ENCODE data around the gene CSTPP1.
"Not testable (repeated sequence)": the region's sequence is repeated elsewhere in the genome, so short reads cannot be mapped to it uniquely, and the experiment has no call there.

The CSTPP1 gene

DNA sequence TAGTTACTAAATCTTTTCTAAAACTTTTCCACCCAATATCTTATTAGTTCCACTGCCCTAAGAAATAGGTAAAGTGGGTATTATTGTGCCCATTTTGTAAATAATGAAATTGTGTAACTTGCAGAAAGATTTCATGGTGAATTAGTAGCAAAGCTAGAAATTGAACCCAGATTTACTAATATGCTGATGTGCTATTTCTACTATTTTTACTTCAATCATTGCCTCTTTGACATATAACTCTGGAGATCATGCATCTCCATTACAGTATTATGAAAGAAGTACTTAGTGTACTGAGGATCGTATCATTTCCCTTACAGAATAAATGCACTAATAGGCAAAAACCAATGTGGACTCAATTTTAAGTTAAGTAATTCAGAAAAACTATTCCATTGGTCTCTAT is 119.0 kb downstream of the CSTPP1 start:
- no peak for DNase-seq

GRCh38 chr11:47056261-47056915 is 119.8 kb downstream of the CSTPP1 start:
- DNase-seq = peak; percentile 36

DNA sequence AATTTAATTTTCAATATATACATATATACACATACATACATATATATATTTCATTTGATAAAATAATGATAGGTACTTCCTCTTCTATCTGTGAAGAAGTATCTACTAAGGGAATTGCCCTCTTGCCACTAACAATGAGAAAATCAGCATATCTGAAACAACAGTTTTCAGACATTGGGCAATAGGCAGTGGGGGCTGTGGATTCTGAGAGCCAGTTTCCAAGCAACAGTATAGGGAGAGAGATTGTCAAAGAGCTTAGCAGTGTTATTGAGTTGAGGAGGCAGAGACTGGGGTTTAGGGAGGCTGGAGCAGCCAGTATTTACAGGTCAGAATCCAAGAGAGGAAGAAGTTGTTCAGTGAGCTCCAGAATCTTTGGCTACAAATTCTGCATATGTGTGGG is 120.8 kb downstream of the CSTPP1 start:
- DNase-seq = no peak

- DNase-seq = no peak
These were observed 124.2 kb downstream of the CSTPP1 start for GRCh38 chr11:47060807-47061206.

DNA sequence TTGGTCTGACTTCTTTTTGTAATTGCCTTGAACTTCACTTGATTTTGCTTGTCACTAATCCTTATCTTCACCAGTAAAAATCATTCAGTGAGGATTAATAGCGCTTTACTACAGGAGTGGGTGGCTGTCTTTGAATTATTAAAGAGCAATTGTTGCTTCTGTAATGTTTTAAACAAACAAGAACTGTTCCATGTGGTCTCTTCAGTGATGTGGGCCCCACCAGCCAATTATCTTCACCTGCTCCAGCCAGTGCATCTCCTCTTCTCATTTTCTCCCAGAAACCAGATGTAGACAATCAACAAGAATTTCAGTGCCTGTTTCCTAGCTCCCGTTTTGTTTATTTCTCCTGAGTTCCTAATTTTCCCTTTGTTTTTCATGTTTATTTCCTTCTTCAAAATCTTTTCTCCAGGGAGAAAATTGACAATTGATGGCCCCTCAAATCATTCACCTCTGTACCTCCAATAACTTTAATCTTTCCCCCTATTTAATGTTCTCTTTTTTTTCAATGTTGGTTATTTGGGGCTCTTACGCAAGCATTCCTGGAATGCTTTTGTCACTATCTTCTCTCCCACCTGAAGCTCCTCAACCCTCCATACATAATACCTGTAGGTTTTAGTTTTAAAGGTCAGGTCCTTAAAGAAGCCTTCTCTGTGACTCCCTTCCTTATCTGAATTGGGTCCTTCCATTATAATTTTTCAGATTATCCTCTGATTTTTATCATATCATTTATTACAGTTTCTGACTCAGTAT is 125.0 kb downstream of the CSTPP1 start:
- DNase-seq = no peak

GRCh38 chr11:47062736-47063135 is 126.2 kb downstream of the CSTPP1 start:
- DNase-seq = no peak

- no peak for DNase-seq
These were observed 130.8 kb downstream of the CSTPP1 start for GRCh38 chr11:47067401-47067800.

DNA sequence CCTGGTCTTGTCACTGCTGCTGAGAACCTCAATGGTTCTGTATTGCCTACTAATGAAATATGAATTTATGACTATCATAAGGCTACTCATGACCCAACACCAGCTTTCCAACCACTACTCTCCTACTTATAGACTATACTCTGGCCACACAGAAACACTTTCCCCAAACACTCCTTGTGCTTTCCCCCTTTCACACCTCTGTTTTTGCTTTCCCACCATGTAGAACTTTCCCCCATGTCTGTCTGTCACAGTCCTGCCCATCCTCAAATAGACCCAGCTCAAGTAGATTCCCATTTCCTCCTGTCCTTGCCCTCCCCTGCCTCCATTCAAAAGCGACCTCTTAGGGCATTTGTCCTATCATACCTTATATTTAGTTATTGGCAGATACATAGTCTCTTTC is 134.2 kb downstream of the CSTPP1 start:
- DNase-seq = no peak

- no peak for DNase-seq
These were observed 134.8 kb downstream of the CSTPP1 start for GRCh38 chr11:47071341-47071740.

GRCh38 chr11:47071791-47072261 is 135.3 kb downstream of the CSTPP1 start:
- no peak for DNase-seq

DNA sequence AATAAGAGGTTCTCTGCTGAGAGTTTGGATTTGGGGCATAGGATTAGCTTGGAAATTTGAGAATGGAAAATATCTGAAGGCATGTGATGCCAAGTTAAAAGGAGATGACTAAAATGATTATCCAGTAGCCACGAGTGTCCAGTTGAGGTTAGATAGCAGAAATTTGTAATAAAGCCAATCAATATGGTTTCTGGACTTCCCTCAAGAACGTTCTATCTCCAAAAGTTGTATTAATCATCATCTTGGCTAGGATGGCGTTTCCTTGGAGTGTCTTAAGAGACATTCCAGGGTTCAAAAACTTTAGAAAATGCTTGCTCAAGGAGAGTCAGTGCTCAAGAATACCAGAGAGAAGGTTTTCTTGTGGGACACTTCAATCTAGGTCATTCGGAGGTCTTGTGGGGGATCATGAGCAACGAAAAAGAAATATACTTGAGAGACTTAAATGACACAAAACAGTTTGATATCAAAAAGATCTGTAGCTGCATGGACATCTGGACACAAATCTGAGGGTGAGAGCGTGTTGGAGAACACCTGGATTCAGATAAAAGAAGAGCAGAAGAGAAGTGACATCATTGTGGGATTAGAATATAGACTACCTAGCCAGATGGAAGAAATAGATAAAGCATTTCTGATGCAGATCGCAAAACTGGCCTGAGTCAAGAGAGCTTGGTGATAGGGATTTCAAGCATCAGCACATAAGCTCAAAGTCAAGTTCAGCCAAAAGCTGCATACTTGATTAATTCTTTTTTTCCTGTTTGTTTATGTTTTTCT is 142.4 kb downstream of the CSTPP1 start:
- no peak for DNase-seq

DNA sequence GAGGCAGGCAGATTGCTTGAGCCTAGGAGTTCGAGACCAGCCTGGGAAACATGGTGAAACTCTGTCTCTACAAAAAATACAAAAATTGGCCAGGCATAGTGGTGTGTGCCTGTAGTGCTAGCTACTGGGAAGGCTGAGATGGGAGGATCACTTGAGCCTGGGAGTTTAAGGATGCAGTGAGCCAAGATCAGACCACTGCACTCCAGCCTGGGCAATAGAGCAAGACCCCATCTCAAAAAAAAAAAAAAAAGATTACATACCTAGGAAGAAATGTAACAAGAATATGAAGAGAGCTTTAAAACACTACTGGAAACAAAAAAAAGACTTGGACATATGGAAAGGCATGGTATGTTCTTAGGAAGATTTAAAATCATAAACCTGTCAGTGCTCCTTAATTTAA is 144.2 kb downstream of the CSTPP1 start:
- DNase-seq = not testable (repeated sequence)

DNA sequence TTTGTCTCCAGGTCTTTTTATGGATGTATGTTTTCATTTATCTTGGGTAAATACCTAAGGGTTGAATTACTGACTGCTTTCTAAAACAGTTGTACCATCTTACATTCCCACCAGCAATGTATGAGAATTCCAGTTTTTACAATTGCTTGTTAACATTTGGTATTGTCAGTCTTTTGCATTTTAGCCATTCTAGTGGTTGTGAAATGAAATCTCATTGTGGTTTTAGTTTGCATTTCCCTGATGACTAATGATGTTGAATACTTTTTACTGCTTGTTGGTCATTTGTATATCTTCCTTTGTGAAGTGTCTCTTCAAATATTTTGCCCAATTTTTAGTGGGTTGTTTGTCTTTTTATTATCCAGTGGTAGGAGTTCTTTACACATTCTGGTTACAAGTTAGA is 147.4 kb downstream of the CSTPP1 start:
- no peak for DNase-seq

GRCh38 chr11:47087801-47088200 is 151.2 kb downstream of the CSTPP1 start:
- DNase-seq = no peak

DNA sequence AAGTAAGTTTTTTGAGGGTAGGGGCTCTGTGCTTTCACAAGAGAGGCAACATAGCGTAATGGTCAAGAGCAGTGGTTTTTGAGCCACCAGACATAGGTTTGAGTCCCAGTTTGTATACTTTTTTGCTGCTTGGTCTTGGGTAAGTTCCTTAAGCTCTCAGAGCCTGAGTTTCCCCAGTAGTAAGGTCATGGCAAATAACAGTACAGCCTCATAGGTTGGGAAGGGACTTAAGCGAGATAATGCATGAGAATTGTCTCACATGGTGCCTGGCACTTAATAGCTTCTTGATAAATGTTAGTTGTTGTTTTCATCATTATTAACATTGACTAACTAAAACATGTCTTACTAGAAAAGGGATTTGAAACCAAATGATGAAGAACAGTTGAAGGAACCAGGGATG is 157.0 kb downstream of the CSTPP1 start:
- DNase-seq = no peak

DNA sequence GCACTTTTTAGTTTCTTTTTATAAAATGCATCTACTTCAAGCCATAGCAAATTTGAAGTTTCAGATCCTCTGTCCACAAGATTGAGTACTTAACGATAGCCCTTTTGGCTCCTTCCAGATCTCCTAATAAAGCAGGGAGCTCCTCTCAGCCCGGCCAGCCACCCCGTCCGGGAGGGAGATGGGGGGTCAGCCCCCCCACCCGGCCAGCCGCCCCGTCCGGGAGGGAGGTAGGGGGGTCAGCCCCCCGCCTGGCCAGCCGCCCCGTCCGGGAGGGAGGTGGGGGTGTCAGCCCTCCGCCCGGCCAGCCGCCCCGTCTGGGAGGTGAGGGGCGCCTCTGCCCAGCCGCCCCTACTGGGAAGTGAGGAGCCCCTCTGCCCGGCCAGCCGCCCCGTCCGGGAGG is 160.3 kb downstream of the CSTPP1 start:
- not testable (repeated sequence) for DNase-seq

- not testable (repeated sequence) for DNase-seq
These were observed 161.7 kb downstream of the CSTPP1 start for GRCh38 chr11:47098223-47098622.

DNA sequence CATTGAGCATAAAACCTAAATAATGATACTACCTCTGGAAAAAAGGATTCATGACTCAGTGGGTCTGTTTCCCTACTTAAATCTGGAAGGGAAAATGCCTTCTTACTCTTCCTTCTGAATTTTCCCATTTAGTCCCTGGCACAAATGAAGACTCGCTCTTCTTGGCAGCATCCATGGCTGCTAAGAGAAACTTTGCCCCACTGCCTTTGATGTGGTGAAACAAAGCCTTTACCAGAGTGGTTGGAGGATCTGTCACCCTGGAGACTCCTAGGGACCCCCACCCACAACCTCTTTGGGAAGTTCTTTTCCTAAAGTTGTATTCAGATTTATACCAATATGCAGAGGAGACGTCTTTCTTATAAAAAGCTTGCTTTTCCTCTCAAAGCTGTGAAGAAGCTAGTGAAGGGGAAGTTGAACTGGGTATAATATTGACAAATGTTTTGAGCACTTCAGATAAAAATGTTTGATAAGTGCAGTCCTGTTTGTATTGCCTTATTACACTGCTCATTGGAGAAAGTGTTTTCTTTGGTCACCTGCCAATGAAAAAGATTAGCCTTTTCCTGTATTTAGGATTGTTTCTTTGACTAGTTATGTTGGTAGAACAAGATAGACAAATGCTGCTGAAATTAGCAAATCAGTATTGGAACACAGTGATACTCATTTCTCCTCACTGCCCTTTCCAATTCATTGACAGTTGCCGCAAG is 162.8 kb downstream of the CSTPP1 start:
- no peak for DNase-seq

GRCh38 chr11:47099918-47100315 is 163.4 kb downstream of the CSTPP1 start:
- no peak for DNase-seq

DNA sequence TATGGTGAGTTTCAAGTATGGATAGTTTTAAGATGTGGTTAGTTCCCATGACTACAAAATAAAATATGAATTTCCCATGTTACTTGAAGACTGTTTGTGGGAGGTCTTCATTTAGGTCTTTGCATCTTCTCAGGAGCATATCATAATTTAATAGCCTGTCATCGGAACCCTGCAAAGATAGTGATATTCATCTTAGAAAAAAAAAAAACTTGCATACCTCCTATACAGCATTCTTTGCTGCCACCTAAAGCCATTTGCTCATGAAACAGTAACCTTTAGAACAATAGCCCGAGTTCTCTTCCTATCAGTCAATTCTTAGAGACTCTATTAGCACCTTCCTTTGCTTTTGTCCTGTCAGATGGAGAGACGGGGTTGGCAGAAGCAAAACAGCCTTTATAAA is 164.8 kb downstream of the CSTPP1 start:
- DNase-seq = no peak

DNA sequence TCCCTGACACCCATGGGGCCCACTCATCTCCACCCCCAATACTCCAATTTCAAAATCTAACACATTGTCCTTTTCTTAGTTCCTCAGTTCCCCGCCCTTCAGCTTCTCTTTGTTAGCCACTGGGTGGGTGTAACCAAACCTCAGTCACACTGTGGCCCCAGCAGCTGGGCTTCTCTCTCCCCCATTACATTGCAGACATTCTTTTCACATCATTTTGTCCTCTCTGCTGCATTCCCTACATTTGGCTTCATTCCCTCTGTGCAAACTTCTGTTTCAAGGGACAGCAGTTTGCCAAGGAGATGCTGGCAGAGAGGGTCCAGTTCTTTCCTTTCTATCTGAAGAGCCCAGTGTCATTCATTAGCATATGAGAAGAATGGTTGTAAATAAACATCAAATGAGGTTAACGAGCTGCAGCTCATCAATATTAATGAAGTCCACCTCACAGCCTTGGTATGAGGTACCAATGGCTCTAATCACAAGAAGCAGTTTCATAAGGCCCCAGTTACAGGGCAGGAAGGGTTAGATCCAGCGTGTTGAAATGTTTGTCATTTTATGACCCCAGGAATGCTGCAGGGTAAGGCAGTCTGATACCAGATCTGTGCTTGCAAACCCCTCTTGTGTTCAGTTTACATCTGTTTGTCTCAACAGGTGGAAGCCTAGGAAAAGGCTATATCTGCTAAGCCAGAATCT is 167.8 kb downstream of the CSTPP1 start:
- DNase-seq = no peak

- no peak for DNase-seq
These were observed 169.0 kb downstream of the CSTPP1 start for GRCh38 chr11:47105541-47105940.

DNA sequence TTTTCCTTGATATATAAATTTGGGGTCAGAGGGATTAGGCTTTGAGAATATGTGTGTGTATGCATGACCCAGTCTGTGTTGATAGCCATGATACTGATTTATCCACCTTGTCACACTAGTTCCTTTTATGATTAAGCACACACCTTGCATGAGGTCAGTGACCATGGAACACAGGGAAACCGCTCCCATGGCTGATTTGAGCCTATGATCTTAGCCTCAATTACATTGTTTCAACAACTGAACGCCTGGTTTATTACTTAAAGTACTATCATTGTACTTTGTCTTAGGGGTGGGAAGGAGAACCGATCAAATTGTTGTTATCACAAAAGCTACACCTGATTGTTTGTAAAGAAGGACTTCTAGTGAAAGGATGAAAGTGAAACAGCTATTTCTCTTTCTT is 169.4 kb downstream of the CSTPP1 start:
- DNase-seq = no peak

Measured in amniotic stem cell (primary cell).